IPS DF 6.9 (cell line): ENCODE results near the gene PRRC2A.

Source experiments
- DNase-seq: peaks from one replicate; pipeline ENCODE4 v3.0.0-alpha.2; 2013; ENCODE audit warnings: low read depth, low spot score
- H3K27ac ChIP-seq: one replicate; pipeline ENCODE4 v1.5.1; 2013; ENCODE audit warnings: low read length, control low read depth
- H3K27me3 ChIP-seq: 2 replicates; pipeline ENCODE4 v1.6.1; 2013; ENCODE audit warnings: mild to moderate bottlenecking, low read length; ENCODE audit not compliant: control insufficient read depth, insufficient read depth
- H3K36me3 ChIP-seq: 2 replicates; pipeline ENCODE4 v1.6.1; 2013; ENCODE audit warnings: low read length; ENCODE audit not compliant: control insufficient read depth, insufficient read depth
- H3K4me1 ChIP-seq: 2 replicates; pipeline ENCODE4 v1.6.1; 2013; ENCODE audit warnings: low read length; ENCODE audit not compliant: control insufficient read depth, insufficient read depth
- H3K4me3 ChIP-seq: 2 replicates; pipeline ENCODE4 v1.5.1; 2013; ENCODE audit warnings: mild to moderate bottlenecking, low read length
- H3K9me3 ChIP-seq: 2 replicates; pipeline ENCODE4 v1.6.1; 2013; ENCODE audit warnings: low read length, inconsistent platforms; ENCODE audit not compliant: control insufficient read depth, insufficient read depth
- WGBS: extraction: QIAGEN DNeasy Blood & Tissue Kit; methylation state at CpG from one replicate; pipeline ENCODE4 v1.1.7; 2013; ENCODE audit warnings: mixed read lengths, missing lambda C conversion rate; ENCODE audit not compliant: insufficient read length, insufficient coverage; 5-methylcytosine and 5-hydroxymethylcytosine counted together

PRRC2A gene

GRCh38 chr6:31636698-31637596, 16.4 kb downstream of the PRRC2A start:
- Histone ChIP-seq H3K27me3 (no peaks in the 10 kb centered on the region), H3K4me1 (no peaks in the 10 kb centered on the region), H3K9me3 (no peaks in the 10 kb centered on the region), H3K4me3 (no peak overlapping the region), H3K27ac (no peak overlapping the region), H3K36me3 (peaks cover 76% of the 10 kb centered on the region)
- DNase-seq, result no peak
- WGBS, result no CpG with 5 or more reads among the region's 27 CpGs

- H3K27ac ChIP-seq, result no peak overlapping the region
- no peak for DNase-seq
- WGBS, result no CpG with 5 or more reads among the region's 9 CpGs
- H3K36me3 ChIP-seq, result peaks cover 69% of the 10 kb centered on the region
- H3K27me3 ChIP-seq, result no peaks in the 10 kb centered on the region
- no peaks in the 10 kb centered on the region for H3K9me3 ChIP-seq
- H3K4me3 ChIP-seq, result no peak overlapping the region
- no peaks in the 10 kb centered on the region for H3K4me1 ChIP-seq
These were observed 18.5 kb downstream of the PRRC2A start for GRCh38 chr6:31639043-31639442.

- DNase-seq, result no peak
- Histone ChIP-seq H3K4me3 (no peak overlapping the region), H3K36me3 (peaks cover 69% of the 10 kb centered on the region), H3K4me1 (no peaks in the 10 kb centered on the region), H3K27me3 (no peaks in the 10 kb centered on the region), H3K9me3 (no peaks in the 10 kb centered on the region), H3K27ac (no peak overlapping the region)
- WGBS, result no CpG with 5 or more reads among the region's 10 CpGs
These were observed 18.9 kb downstream of the PRRC2A start for GRCh38 chr6:31639449-31639861.

- H3K36me3 ChIP-seq, result peaks cover 67% of the 10 kb centered on the region
- WGBS, result no CpG with 5 or more reads among the region's 6 CpGs
These were observed 20.1 kb downstream of the PRRC2A start for GRCh38 chr6:31640612-31641011.

GRCh38 chr6:31641370-31641769, 20.9 kb downstream of the PRRC2A start:
- no CpG with 5 or more reads among the region's 4 CpGs for WGBS
- H3K27ac ChIP-seq, result no peak overlapping the region

More at GRCh38 chr6:31640612-31641011, 20.1 kb downstream of the PRRC2A start:
- Histone ChIP-seq H3K4me1 (no peaks in the 10 kb centered on the region), H3K27me3 (no peaks in the 10 kb centered on the region), H3K9me3 (no peaks in the 10 kb centered on the region), H3K27ac (no peak overlapping the region), H3K4me3 (no peak overlapping the region)
- no peak for DNase-seq

GRCh38 chr6:31642798-31643570, 22.5 kb downstream of the PRRC2A start:
- H3K36me3 ChIP-seq, result peaks cover 54% of the 10 kb centered on the region
- WGBS, result no CpG with 5 or more reads among the region's 6 CpGs

More at GRCh38 chr6:31641370-31641769, 20.9 kb downstream of the PRRC2A start:
- Histone ChIP-seq H3K9me3 (no peaks in the 10 kb centered on the region), H3K4me3 (no peak overlapping the region), H3K4me1 (no peaks in the 10 kb centered on the region), H3K36me3 (peaks cover 63% of the 10 kb centered on the region), H3K27me3 (no peaks in the 10 kb centered on the region)
- no peak for DNase-seq

GRCh38 chr6:31643818-31644454, 23.4 kb downstream of the PRRC2A start:
- Histone ChIP-seq H3K4me1 (no peaks in the 10 kb centered on the region), H3K27me3 (no peaks in the 10 kb centered on the region), H3K36me3 (peaks cover 59% of the 10 kb centered on the region), H3K9me3 (no peaks in the 10 kb centered on the region), H3K27ac (no peak overlapping the region), H3K4me3 (no peak overlapping the region)
- WGBS, result no CpG with 5 or more reads among the region's 17 CpGs
- no peak for DNase-seq

More at GRCh38 chr6:31642798-31643570, 22.5 kb downstream of the PRRC2A start:
- DNase-seq, result no peak
- Histone ChIP-seq H3K27me3 (no peaks in the 10 kb centered on the region), H3K27ac (no peak overlapping the region), H3K4me3 (no peak overlapping the region), H3K4me1 (no peaks in the 10 kb centered on the region), H3K9me3 (no peaks in the 10 kb centered on the region)

- Histone ChIP-seq H3K27ac (no peak overlapping the region), H3K27me3 (no peaks in the 10 kb centered on the region), H3K36me3 (peaks cover 56% of the 10 kb centered on the region), H3K9me3 (no peaks in the 10 kb centered on the region), H3K4me3 (no peak overlapping the region), H3K4me1 (no peaks in the 10 kb centered on the region)
- no CpG with 5 or more reads among the region's 9 CpGs for WGBS
- DNase-seq, result no peak
These were observed 24.8 kb downstream of the PRRC2A start for GRCh38 chr6:31645325-31645724.

GRCh38 chr6:31651602-31652191, 31.2 kb downstream of the PRRC2A start:
- Histone ChIP-seq H3K4me3 (peak overlapping the region; percentile 90), H3K27ac (no peak overlapping the region), H3K9me3 (no peaks in the 10 kb centered on the region), H3K4me1 (no peaks in the 10 kb centered on the region), H3K27me3 (no peaks in the 10 kb centered on the region), H3K36me3 (peaks cover 11% of the 10 kb centered on the region; the same call in 1 of the 2 replicates)
- WGBS, result no CpG with 5 or more reads among the region's 29 CpGs
- DNase-seq, result no peak
